Chondrocyte (in vitro differentiated cells): ENCODE measurements around the gene SET. TPM values are rescaled to one million over a fixed set of nuclear protein-coding genes. Genes with fewer than 3 reads are reported as not detected.
A peak's percentile ranks its signal among the peaks of the same experiment; 100 is the strongest.

Source experiments
- DNase-seq: peaks from one replicate; pipeline ENCODE4 v3.0.0; 2021; ENCODE audit warnings: mixed read lengths, low spot score
- H3K27ac Mint-ChIP-seq: one replicate; pipeline ENCODE4 v1.8.0; 2021; ENCODE audit warnings: mild to moderate bottlenecking, moderate library complexity, mixed read lengths; ENCODE audit not compliant: unreplicated experiment
- H3K27me3 Mint-ChIP-seq: 2 replicates; pipeline ENCODE4 v1.8.0; 2021; ENCODE audit warnings: low read depth, mixed read lengths
- H3K36me3 Mint-ChIP-seq: 2 replicates; pipeline ENCODE4 v1.8.0; 2021; ENCODE audit warnings: low read depth, mixed read lengths
- H3K4me1 Mint-ChIP-seq: 2 replicates; pipeline ENCODE4 v1.8.0; 2021; ENCODE audit warnings: low read depth, mild to moderate bottlenecking, mixed read lengths
- H3K4me3 Mint-ChIP-seq: one replicate; pipeline ENCODE4 v1.8.0; 2021; ENCODE audit warnings: mild to moderate bottlenecking, moderate library complexity, mixed read lengths; ENCODE audit not compliant: unreplicated experiment
- H3K9me3 Mint-ChIP-seq: 2 replicates; pipeline ENCODE4 v1.8.0; 2021; ENCODE audit warnings: low read depth, mixed read lengths
- CTCF ChIP-seq: fragments of 200-600 bp; sonication (generic); IDR thresholded peaks from 2 replicates; pipeline ENCODE4 v1.5.0; 2021; ENCODE audit warnings: antibody characterized with exemption, mild to moderate bottlenecking, moderate library complexity
- total RNA-seq: library from RNA; stranded (reverse); gene quantifications from 3 replicates; pipeline ENCODE4 v1.2.1, GENCODE V29; 2021

The SET gene
- total RNA-seq, 1 donor from 2014 or later: 235 TPM

GRCh38 chr9:128721487-128722010 lies 32.5 kb downstream of the SET start:
- peaks cover 22% of the 10 kb centered on the region for H3K4me1 Mint-ChIP-seq
- H3K27me3 Mint-ChIP-seq: no peaks in the 10 kb centered on the region
- TF ChIP-seq CTCF: no peak
- no peaks in the 10 kb centered on the region for H3K9me3 Mint-ChIP-seq
- DNase-seq: no peak
- no peaks in the 10 kb centered on the region for H3K36me3 Mint-ChIP-seq
- H3K4me3 Mint-ChIP-seq: no peak overlapping the region
- no peak overlapping the region for H3K27ac Mint-ChIP-seq

GRCh38 chr9:128722380-128723351 lies 33.6 kb downstream of the SET start:
- peaks cover 22% of the 10 kb centered on the region for H3K4me1 Mint-ChIP-seq
- no peaks in the 10 kb centered on the region for H3K36me3 Mint-ChIP-seq
- no peaks in the 10 kb centered on the region for H3K27me3 Mint-ChIP-seq
- H3K9me3 Mint-ChIP-seq: no peaks in the 10 kb centered on the region
- H3K4me3 Mint-ChIP-seq: peak overlapping the region; percentile 87
- no peak for TF ChIP-seq CTCF
- no peak for DNase-seq
- peak overlapping the region; percentile 78 for H3K27ac Mint-ChIP-seq

- DNase-seq: no peak
- H3K9me3 Mint-ChIP-seq: no peaks in the 10 kb centered on the region
- H3K27ac Mint-ChIP-seq: peak overlapping the region; percentile 78
- peaks cover 22% of the 10 kb centered on the region for H3K4me1 Mint-ChIP-seq
- no peaks in the 10 kb centered on the region for H3K36me3 Mint-ChIP-seq
- no peak for TF ChIP-seq CTCF
- peak overlapping the region; percentile 87 for H3K4me3 Mint-ChIP-seq
- H3K27me3 Mint-ChIP-seq: no peaks in the 10 kb centered on the region
Measured at GRCh38 chr9:128723352-128723865, 34.4 kb downstream of the SET start.

- Mint-ChIP-seq H3K27ac (peak within 1 kb of the TSS; percentile 78), H3K27me3 (no peaks in the 10 kb centered on the region), H3K4me3 (peak within 1 kb of the TSS; percentile 87), H3K4me1 (peaks cover 22% of the 10 kb centered on the region), H3K36me3 (no peaks in the 10 kb centered on the region), H3K9me3 (no peaks in the 10 kb centered on the region)
- no peak for TF ChIP-seq CTCF
- DNase-seq: peak; percentile 98
Measured at GRCh38 chr9:128723866-128724743, 35.1 kb downstream of the SET start, which contains the start of gene ZDHHC12. Gene ZDHHC12 (minus strand): TSS chr9:128724127. CDS start chr9:128724093, 34 bp downstream.
